ENCODE measurements around the gene TMEM87B. TPM values are rescaled to one million over a fixed set of nuclear protein-coding genes. Genes with fewer than 3 reads are reported as not detected.

The TMEM87B gene
- total and polyA plus RNA-seq, 2 of the 8 experiments (the other 6 are each of a cell fraction or from before 2014, with no cell fraction given): 7.2 to 9.0 TPM

DNA sequence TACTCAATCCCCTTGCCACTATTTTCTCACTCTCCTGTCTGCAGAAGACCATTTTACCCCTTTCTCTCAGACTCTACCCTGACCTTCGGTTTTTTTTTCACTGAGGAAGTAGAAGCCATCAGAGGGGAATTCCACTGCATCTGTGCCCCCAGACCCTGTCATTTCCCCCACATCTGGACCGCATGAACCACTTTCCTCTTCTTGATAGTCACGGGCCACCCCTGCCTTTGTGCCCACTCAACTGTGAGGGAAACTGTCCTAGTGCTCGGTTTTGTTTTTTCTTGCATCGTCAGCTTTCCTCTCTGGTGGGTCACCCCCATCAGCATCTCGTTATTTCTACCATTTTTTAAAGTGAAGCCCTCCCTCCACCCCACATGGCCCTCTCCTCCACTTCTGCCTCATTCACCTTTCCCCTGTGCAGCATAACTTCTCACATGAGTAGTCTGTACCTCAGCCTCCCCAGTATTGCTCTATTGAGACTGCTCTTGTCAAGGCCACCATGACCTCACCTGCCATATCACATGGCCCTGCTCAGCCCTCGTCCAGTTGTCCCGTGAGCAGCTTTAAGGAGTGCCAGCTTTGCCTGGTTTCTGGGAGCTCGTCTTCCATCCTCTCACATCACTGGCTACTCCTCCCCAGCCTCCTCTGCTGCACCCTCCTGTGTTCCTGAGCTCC, 32.4 kb downstream of the TMEM87B start:
- Histone ChIP-seq H2AFZ (ENCODE audit: low read length) (no peak overlapping the region), H2BK20ac (ENCODE audit: low read length) (no peak overlapping the region), H2BK5ac (ENCODE audit: low read depth, low read length) (no peak overlapping the region), H4K5ac (ENCODE audit: insufficient read length, low read depth, low read length) (no peak overlapping the region), H4K8ac (ENCODE audit: extremely low read depth, insufficient read depth, low read length) (no peak overlapping the region; the same call in 1 of the 2 replicates), H3K4me3 (ENCODE audit: extremely low read depth in 1 of 4, insufficient read depth in 2 of 4, low read depth in 3 of 4, low read length in 4 of 4) (no peak overlapping the region), H3K27me3 (replicated peaks in 1 of 4; ENCODE audit: control insufficient read depth in 3 of 4, extremely low read depth in 1 of 4, insufficient read depth in 3 of 4, low read length in 3 of 4) (no peaks in the 10 kb centered on the region), H3K4ac (replicated peaks; ENCODE audit: insufficient read length, low read depth, low read length) (no peak overlapping the region), H3K23ac (ENCODE audit: insufficient read length) (no peak overlapping the region), H2AK5ac (ENCODE audit: low read depth, low read length) (no peak overlapping the region), H3K18ac (ENCODE audit: extremely low read depth, low read length) (no peak overlapping the region), H4K20me1 (replicated peaks in 1 of 2; ENCODE audit: control insufficient read depth in 1 of 2, insufficient read depth in 2 of 2, low read length in 2 of 2) (peaks cover 0 to 2% of the 10 kb centered on the region in 2 experiments), H3K14ac (ENCODE audit: insufficient read length) (no peak overlapping the region), H3K79me2 (ENCODE audit: control insufficient read depth in 1 of 2, insufficient read depth in 2 of 2, low read length in 2 of 2) (no peaks in the 10 kb centered on the region), H2BK12ac (ENCODE audit: low read depth, low read length) (no peak overlapping the region), H3K4me1 (replicated peaks in 1 of 4; ENCODE audit: control insufficient read depth in 3 of 4, insufficient read depth in 4 of 4, low read length in 3 of 4) (no peaks in the 10 kb centered on the region), H3K56ac (replicated peaks; ENCODE audit: insufficient read length, low read depth, low read length) (no peak overlapping the region), H4K91ac (replicated peaks; ENCODE audit: insufficient read length, low read length) (no peak overlapping the region), H3K27ac (ENCODE audit: low read depth, low read length) (no peak overlapping the region), H2BK15ac (ENCODE audit: low read length) (no peak overlapping the region), H3K9me3 (ENCODE audit: insufficient read depth in 2 of 2, low read depth in 1 of 2, low read length in 1 of 2) (no peaks in the 10 kb centered on the region), H3K23me2 (ENCODE audit: low read depth, low read length) (no peaks in the 10 kb centered on the region), H3K79me1 (ENCODE audit: low read depth, low read length) (no peaks in the 10 kb centered on the region), H2BK120ac (replicated peaks; ENCODE audit: low read depth, low read length) (no peak overlapping the region), H3K4me2 (ENCODE audit: insufficient read depth in 1 of 2, low read depth in 2 of 2, low read length in 2 of 2) (no peak overlapping the region), H3K36me3 (ENCODE audit: control insufficient read depth in 2 of 4, insufficient read depth in 4 of 4, low read length in 3 of 4) (peaks cover 0 to 9% (median 5%) of the 10 kb centered on the region in 4 experiments; a peak in 7 of 8 replicates), H3K9ac (replicated peaks in 1 of 4; ENCODE audit: extremely low read depth in 1 of 4, low read depth in 3 of 4, low read length in 3 of 4) (no peak overlapping the region)
- no peak for DNase-seq (ENCODE audit: low read depth in 1 of 2, low spot score in 2 of 2)
- POLR2A ChIA-PET (ENCODE audit: partially characterized antibody): no interaction called here
- FAIRE-seq: no peak
- WGBS, 2 experiments (ENCODE audit: extremely low coverage in 1 of 2, insufficient coverage in 1 of 2, insufficient read length in 1 of 2, insufficient replicate concordance in 2 of 2, low coverage in 1 of 2, low lambda C conversion rate in 2 of 2, missing lambda C conversion rate in 1 of 2): 90% methylated on average over 9 of the region's 9 CpGs; no CpG with 5 or more reads in 1 of the 2 experiments
- CTCF ChIA-PET (ENCODE audit: partially characterized antibody): interaction anchor here (0.6 to 0.9 kb wide), 2 partner anchors 39 to 359 kb away, joined by 3 to 4 read pairs; no protein-coding TSS in a partner anchor
- no peak for TF ChIP-seq HDAC6 (IDR thresholded peaks at IDR 0.05; ENCODE audit: low read depth, low read length)
- TF ChIP-seq NRF1 (IDR thresholded peaks at IDR 0.05; ENCODE audit: low read depth, low read length): no peak
- TF ChIP-seq, protein P1, sequence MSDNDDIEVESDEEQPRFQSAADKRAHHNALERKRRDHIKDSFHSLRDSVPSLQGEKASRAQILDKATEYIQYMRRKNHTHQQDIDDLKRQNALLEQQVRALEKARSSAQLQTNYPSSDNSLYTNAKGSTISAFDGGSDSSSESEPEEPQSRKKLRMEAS (IDR thresholded peaks at IDR 0.05): no peak
- TF ChIP-seq RAD21 (IDR thresholded peaks at IDR 0.05 in 1 of 2, conservative IDR thresholded peaks at IDR 0.05 in 1 of 2; ENCODE audit: low read depth in 2 of 2, low read length in 2 of 2): no peak
- TF ChIP-seq EZH2 (IDR thresholded peaks at IDR 0.05; ENCODE audit: low read depth, low read length, severe bottlenecking): no peak
- no peak for TF ChIP-seq BRCA1 (IDR thresholded peaks at IDR 0.05; ENCODE audit: low read depth, low read length)
- TF ChIP-seq CEBPB (IDR thresholded peaks at IDR 0.05; ENCODE audit: low read depth, low read length): no peak
- no peak for TF ChIP-seq TBP (IDR thresholded peaks at IDR 0.05; ENCODE audit: low read depth, low read length)
- no peak for TF ChIP-seq POU5F1 (IDR thresholded peaks at IDR 0.05; ENCODE audit: low read depth, low read length)
- TF ChIP-seq TEAD4 (IDR thresholded peaks at IDR 0.05; ENCODE audit: low read depth, low read length): no peak
- no peak for TF ChIP-seq NANOG (IDR thresholded peaks at IDR 0.05; ENCODE audit: insufficient read depth, low read depth, low read length, poor library complexity, severe bottlenecking)
- no peak for TF ChIP-seq EGR1 (IDR thresholded peaks at IDR 0.05; ENCODE audit: borderline replicate concordance, low read depth, low read length)

Measured in H1 (cell line).